Measurements from ENCODE around the gene PRPF19.

PRPF19 gene

DNA sequence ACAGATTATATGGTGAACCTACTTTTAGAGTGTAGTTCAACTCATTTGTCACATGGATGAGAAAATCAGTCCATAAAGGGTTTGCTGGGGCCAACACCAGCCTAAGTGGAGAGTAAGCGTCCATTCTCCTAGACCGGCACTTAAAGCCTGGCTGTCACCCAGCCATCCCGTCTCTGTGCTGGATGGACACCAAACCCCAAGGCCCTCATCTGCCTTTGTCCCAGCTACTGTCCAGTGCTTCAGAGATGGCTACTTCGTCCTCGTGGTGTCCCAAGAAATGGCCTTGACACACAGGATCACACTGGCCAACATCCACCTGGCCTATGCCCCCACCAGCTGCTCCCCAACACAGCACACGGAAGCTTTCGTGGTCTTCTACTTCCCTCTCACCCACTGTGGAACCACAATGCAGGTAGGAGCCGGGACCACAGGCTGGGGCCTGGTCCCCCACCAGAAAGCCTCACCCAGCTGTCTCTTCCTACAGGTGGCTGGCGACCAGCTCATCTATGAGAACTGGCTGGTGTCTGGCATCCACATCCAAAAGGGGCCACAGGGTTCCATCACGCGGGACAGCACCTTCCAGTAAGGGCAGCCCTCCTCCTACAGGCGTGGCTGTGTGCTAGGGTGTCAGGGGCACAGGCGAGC, 35.5 kb downstream of the PRPF19 start:
- H3K4me1 ChIP-seq (ENCODE audit: control insufficient read depth, insufficient read depth, low read length), result no peaks in the 10 kb centered on the region
- H3K4me3 ChIP-seq (ENCODE audit: low read length), result no peak overlapping the region
- no peaks in the 10 kb centered on the region for H3K36me3 ChIP-seq (ENCODE audit: control insufficient read depth, insufficient read depth, low read length)
- no peaks in the 10 kb centered on the region for H3K27me3 ChIP-seq (ENCODE audit: control insufficient read depth, insufficient read depth, low read length)
- H3K27ac ChIP-seq (ENCODE audit: low read depth, low read length), result no peak overlapping the region
- H3K9ac ChIP-seq (ENCODE audit: low read length), result no peak overlapping the region

DNA sequence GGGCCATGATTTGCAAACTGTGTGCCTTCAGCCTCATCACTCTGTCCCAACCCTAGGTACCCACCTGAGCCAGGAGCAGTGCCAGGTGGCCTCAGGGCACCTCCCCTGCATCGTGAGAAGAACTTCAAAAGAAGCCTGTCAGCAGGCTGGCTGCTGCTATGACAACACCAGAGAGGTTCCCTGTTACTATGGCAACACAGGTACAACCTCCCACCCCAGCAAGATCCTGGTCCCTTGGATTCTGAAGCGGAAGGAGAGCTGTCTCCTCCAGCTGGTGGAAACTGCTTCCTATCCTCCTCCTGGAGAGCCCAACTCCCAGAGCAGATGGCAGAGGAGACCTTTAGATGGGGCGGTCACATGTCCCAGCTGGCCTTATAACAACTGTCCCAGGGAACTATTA, 36.1 kb downstream of the PRPF19 start:
- no peaks in the 10 kb centered on the region for H3K4me1 ChIP-seq (ENCODE audit: control insufficient read depth, insufficient read depth, low read length)
- no peaks in the 10 kb centered on the region for H3K36me3 ChIP-seq (ENCODE audit: control insufficient read depth, insufficient read depth, low read length)
- no peaks in the 10 kb centered on the region for H3K27me3 ChIP-seq (ENCODE audit: control insufficient read depth, insufficient read depth, low read length)
- H3K9ac ChIP-seq (ENCODE audit: low read length), result no peak overlapping the region
- no peak overlapping the region for H3K27ac ChIP-seq (ENCODE audit: low read depth, low read length)
- H3K4me3 ChIP-seq (ENCODE audit: low read length), result no peak overlapping the region

DNA sequence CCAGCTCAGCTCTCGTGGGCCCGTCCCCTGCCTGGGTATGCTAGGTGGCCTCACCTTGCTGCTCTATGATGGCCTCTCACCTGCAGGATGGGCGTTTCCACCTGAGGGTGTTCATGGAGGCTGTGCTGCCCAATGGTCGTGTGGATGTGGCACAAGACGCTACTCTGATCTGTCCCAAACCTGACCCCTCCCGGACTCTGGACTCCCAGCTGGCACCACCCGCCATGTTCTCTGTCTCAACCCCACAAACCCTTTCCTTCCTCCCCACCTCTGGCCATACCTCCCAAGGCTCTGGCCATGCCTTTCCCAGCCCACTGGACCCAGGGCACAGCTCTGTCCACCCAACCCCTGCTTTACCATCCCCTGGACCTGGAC, 36.9 kb downstream of the PRPF19 start:
- Histone ChIP-seq H3K4me3 (ENCODE audit: low read length) (no peak overlapping the region), H3K4me1 (ENCODE audit: control insufficient read depth, insufficient read depth, low read length) (no peaks in the 10 kb centered on the region), H3K9ac (ENCODE audit: low read length) (no peak overlapping the region), H3K36me3 (ENCODE audit: control insufficient read depth, insufficient read depth, low read length) (no peaks in the 10 kb centered on the region), H3K27ac (ENCODE audit: low read depth, low read length) (no peak overlapping the region), H3K27me3 (ENCODE audit: control insufficient read depth, insufficient read depth, low read length) (no peaks in the 10 kb centered on the region)

DNA sequence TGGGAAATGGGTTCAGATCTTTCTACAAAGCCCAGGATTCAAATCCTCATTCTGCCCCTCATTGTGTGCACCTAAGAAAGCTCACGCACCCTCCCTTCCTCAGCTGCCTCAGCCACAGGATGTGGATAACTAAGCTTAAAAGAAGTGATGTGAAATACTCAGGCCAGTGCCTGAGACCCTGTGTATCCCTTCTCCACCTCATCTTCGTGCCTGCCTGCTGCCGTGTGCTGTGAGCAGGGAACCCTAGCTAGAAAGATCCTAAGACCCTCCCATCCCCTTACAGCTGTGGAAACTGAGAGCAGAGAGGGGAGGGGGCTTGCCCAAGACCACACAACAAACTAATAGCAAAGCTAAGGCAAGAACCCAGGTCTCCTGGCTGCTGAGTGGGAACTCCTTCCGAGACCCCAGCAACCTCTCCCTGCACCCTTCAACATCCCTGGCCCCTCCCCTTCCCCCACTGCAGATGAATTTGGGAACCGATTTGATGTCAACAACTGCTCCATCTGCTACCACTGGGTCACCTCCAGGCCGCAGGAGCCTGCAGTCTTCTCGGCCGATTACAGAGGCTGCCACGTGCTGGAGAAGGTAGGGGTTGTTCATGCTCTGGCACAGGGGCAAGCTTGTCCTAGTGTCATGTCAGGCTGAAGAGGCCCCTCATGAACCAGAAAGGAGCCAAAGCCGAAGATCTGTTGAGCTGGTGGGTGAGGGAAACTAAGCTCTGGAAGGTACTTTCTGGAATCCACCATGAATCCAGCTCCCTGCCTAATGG, 37.5 kb downstream of the PRPF19 start:
- Histone ChIP-seq H3K27ac (ENCODE audit: low read depth, low read length) (no peak overlapping the region), H3K36me3 (ENCODE audit: control insufficient read depth, insufficient read depth, low read length) (no peaks in the 10 kb centered on the region), H3K27me3 (ENCODE audit: control insufficient read depth, insufficient read depth, low read length) (no peaks in the 10 kb centered on the region), H3K4me1 (ENCODE audit: control insufficient read depth, insufficient read depth, low read length) (no peaks in the 10 kb centered on the region), H3K9ac (ENCODE audit: low read length) (no peak overlapping the region), H3K4me3 (ENCODE audit: low read length) (no peak overlapping the region)

DNA sequence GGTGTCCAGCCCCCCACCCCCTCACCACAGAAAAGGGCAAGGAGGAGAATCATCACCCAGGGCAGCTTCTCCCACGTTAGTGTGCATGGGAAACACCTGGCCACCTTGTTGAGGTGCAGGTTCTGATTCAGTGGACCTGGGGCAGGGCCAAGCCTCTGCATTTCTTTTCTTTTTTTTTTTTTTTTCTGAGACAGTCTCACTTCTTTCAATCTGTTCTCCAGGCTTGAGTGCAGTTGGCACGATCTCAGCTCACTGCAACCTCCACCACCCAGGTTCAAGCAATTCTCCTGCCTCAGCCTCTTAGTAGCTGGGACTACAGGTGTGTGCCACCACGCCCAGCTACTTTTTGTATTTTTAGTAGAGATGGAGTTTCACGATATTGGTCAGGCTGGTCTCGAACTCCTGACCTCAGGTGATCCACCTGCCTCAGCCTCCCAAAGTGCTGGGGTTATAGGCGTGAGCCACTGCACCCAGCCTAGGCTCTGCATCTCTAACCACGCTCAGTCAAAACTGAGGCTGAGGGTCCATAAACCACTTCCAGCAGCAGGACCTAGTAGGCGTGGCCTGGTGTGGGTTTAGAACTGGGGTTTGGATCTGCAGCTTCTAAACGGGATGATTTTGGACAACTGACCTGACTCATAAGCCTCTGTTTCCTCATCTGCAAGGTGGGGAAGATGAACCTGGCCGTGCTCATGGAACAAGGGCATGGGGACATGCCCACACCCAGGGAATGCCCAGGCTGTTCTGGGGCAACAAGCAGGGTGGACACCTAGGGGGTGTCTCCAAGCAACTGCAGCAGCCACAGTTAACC, 38.3 kb downstream of the PRPF19 start:
- no peaks in the 10 kb centered on the region for H3K27me3 ChIP-seq (ENCODE audit: control insufficient read depth, insufficient read depth, low read length)
- H3K27ac ChIP-seq (ENCODE audit: low read depth, low read length), result no peak overlapping the region
- H3K9ac ChIP-seq (ENCODE audit: low read length), result no peak overlapping the region
- no peaks in the 10 kb centered on the region for H3K4me1 ChIP-seq (ENCODE audit: control insufficient read depth, insufficient read depth, low read length)
- no peaks in the 10 kb centered on the region for H3K36me3 ChIP-seq (ENCODE audit: control insufficient read depth, insufficient read depth, low read length)
- no peak overlapping the region for H3K4me3 ChIP-seq (ENCODE audit: low read length)

DNA sequence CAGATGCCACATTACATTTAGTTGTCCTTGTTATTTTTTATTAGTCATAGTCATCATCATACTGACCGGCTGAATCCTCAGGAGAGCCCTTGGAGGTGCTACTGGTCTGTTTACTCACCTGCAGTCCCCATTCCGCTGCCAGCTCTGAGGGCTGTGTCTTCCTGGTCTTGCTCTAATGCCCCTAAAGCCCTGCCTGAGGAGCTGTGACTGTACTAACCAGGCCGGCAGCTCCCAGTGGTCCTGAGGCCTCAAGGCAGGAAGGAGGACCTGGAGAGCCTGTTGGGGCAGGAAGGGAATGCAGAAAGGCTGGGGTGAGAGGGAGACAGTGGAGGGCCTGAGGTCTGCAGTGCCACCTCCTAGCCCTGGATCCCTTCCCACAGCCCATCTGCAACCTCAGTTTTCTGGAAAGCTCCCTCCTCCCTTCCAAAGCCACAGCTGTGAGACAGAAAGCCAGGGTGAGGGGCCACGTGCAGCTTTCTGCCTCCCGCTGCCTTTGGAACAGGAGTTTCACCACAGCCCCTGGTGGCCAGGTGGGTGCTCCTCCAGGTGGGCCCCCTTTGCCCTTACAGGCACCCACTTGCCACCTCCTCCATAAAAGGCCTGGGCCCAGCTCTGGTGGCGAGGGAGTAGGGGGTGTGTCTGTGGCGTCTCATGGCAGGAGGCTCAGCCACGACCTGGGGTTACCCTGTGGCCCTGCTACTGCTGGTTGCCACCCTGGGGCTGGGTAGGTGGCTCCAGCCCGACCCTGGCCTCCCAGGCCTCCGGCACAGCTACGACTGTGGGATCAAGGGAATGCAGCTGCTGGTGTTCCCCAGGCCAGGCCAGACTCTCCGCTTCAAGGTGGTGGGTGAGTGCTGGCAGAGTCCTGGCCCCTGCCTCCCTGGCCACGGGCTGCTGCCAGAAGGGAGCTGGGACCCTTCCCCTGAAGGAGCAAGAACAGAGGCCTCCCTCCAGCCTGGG, 39.2 kb downstream of the PRPF19 start, which contains the start of gene ZP1:
ZP1 (plus strand) TSS at position 632 of the 960 bp plus-strand sequence; CDS start at position 652, 20 bp downstream.
- Histone ChIP-seq H3K4me1 (ENCODE audit: control insufficient read depth, insufficient read depth, low read length) (no peaks in the 10 kb centered on the region), H3K27me3 (ENCODE audit: control insufficient read depth, insufficient read depth, low read length) (no peaks in the 10 kb centered on the region), H3K9ac (ENCODE audit: low read length) (no peak within 1 kb of the TSS), H3K27ac (ENCODE audit: low read depth, low read length) (no peak within 1 kb of the TSS), H3K4me3 (ENCODE audit: low read length) (no peak within 1 kb of the TSS), H3K36me3 (ENCODE audit: control insufficient read depth, insufficient read depth, low read length) (no peaks in the 10 kb centered on the region)

DNA sequence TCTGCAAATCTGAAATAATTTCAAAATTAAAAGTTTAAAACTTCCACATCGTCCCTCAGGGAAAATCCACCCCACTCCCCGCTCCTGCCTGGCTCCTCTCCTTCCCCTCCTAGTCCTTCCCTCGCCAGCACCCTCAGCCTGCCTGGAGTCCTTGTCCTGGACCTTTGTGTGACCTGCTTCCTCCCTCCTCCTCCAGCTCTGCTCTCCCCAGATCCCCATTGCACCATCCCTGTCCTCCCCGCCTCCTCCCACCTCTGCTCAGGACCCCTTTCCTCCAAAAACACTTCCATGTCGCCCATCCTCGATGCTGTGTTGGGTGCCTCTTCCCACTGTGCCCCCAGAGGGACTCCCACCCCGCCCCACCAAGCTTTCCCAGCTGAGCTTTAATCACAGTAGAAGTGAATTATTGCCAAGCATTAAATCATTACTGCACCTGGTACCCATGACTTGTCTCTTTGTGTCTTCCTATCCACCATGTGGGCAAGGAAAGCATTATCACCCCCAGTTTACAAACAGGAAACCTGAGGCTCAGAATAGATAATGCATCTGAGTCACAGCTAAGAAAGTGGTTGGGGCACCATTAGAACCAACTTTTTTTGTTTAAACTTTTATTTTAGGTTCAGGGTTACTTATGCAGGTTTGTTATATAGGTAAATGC, 41.4 kb downstream of the PRPF19 start:
- Histone ChIP-seq H3K4me3 (ENCODE audit: low read length) (no peak overlapping the region), H3K4me1 (ENCODE audit: control insufficient read depth, insufficient read depth, low read length) (no peaks in the 10 kb centered on the region), H3K36me3 (ENCODE audit: control insufficient read depth, insufficient read depth, low read length) (no peaks in the 10 kb centered on the region), H3K9ac (ENCODE audit: low read length) (no peak overlapping the region), H3K27ac (ENCODE audit: low read depth, low read length) (no peak overlapping the region), H3K27me3 (ENCODE audit: control insufficient read depth, insufficient read depth, low read length) (no peaks in the 10 kb centered on the region)

DNA sequence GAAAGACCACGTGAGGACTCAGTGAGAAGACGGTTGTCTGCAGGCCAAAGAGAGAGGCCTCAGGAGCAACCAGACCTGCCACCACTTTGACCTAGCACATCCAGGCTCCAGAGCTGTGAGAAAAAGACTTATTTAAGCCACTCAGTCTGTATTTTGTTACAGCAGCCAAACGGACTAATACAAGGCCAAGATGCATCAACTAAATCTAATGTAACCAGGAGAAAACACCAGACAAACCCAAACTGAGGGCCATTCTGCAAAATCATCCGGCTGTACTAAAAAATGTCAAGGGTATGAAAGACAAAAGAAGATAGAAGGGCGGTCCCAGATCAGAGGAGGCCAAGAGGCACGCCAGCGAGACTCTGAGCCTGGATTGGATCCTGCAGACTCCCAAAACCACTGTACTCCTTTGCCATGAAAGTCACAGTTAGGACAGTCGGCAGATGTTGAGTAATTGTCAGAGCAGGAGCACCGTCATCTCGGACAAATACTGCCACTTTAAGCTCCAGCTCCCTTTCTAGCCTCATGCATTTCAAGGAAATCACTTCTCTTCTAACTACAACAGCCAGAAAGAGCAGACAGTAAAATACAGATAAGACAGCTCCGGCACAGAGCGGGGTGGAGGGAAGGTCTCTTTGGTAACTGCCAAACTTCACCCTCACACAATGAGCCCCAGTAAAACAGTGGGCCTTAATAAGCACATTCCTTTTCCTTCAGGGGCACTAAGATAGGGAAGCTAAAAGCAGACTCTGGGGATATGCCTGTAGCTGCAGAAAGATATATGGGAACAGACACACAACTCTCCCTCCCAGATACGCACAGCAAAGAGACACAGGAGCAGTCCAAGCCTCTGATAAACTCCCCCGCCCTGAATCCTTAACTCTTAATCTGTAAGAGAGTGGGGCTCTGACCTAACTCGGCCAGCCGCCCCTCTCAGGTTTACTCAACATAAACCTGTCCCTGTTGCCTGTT, 42.5 kb downstream of the PRPF19 start:
- no peaks in the 10 kb centered on the region for H3K4me1 ChIP-seq (ENCODE audit: control insufficient read depth, insufficient read depth, low read length)
- H3K36me3 ChIP-seq (ENCODE audit: control insufficient read depth, insufficient read depth, low read length), result no peaks in the 10 kb centered on the region
- H3K27me3 ChIP-seq (ENCODE audit: control insufficient read depth, insufficient read depth, low read length), result no peaks in the 10 kb centered on the region
- H3K9ac ChIP-seq (ENCODE audit: low read length), result no peak overlapping the region
- H3K4me3 ChIP-seq (ENCODE audit: low read length), result no peak overlapping the region
- H3K27ac ChIP-seq (ENCODE audit: low read depth, low read length), result no peak overlapping the region

DNA sequence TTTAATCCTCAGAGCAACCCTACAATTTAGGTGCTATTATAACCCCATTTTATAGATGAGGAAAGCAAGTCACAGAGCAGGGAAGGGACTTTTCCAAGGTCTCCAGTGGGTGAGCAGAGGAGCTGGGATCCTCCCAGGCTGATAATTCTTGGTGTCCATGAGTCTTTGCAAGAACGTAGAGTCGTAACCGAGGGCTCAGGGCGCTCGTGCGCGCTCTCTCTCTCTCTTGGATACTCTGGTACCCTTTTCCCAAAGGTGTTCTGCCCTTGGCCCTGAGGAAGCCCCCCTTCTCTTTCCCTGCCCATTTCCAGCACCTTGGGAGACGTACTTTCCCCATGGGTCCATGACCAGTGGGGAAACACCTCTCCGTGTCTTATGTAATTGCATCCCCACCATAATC, 44.2 kb downstream of the PRPF19 start:
- Histone ChIP-seq H3K9ac (ENCODE audit: low read length) (no peak overlapping the region), H3K27ac (ENCODE audit: low read depth, low read length) (no peak overlapping the region), H3K4me1 (ENCODE audit: control insufficient read depth, insufficient read depth, low read length) (no peaks in the 10 kb centered on the region), H3K27me3 (ENCODE audit: control insufficient read depth, insufficient read depth, low read length) (no peaks in the 10 kb centered on the region), H3K36me3 (ENCODE audit: control insufficient read depth, insufficient read depth, low read length) (no peaks in the 10 kb centered on the region), H3K4me3 (ENCODE audit: low read length) (no peak overlapping the region)

DNA sequence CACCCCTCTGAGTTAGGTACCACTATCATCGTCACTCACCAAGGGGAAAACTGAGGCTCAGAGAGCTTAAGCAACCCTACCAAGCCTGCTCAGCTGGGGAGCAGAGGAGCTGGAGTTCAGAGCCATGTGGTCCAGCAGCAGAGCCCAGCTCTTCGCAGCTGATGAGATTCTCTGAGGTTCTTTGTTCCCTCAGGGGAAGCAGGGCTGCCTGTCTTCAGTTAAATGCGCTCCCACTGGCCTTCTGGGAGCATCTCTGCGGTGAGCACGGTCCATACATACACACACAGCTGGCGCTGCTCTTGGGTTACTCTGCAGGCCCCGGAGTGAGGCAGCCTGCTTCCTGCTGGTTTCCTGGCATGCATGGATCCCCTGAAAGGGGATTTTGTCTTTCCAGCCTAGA, 45.4 kb downstream of the PRPF19 start:
- H3K27ac ChIP-seq (ENCODE audit: low read depth, low read length), result no peak overlapping the region
- no peaks in the 10 kb centered on the region for H3K4me1 ChIP-seq (ENCODE audit: control insufficient read depth, insufficient read depth, low read length)

More for the DNA sequence above, 45.4 kb downstream of the PRPF19 start:
- no peak overlapping the region for H3K4me3 ChIP-seq (ENCODE audit: low read length)
- no peaks in the 10 kb centered on the region for H3K36me3 ChIP-seq (ENCODE audit: control insufficient read depth, insufficient read depth, low read length)
- no peaks in the 10 kb centered on the region for H3K27me3 ChIP-seq (ENCODE audit: control insufficient read depth, insufficient read depth, low read length)
- H3K9ac ChIP-seq (ENCODE audit: low read length), result no peak overlapping the region
